Esophagus squamous epithelium (tissue), 4 donors: Measurements from ENCODE around the gene NSG2.

Experiments used
- CTCF ChIP-seq, 6 experiments: fragments of 450-650 bp in 4 of 6; fragments of 200-600 bp in 2 of 6; sonication (generic) in 2 of 6; IDR thresholded peaks; one replicate each; pipeline ENCODE4 v1.5.1; 2016 to 2019; ENCODE audit warnings: antibody characterized with exemption in 6 of 6, mild to moderate bottlenecking in 4 of 6, moderate library complexity in 4 of 6
- POLR2A ChIP-seq, 4 donors: fragments of 450-650 bp; IDR thresholded peaks; one replicate each; pipeline ENCODE4 v1.6.1; 2017; ENCODE audit warnings: antibody characterized with exemption in 4 of 4, mild to moderate bottlenecking in 4 of 4, moderate library complexity in 3 of 4

GRCh38 chr5:174000076-174000475, 45.4 kb upstream of the NSG2 start:
- TF ChIP-seq CTCF (IDR thresholded peaks at IDR 0.05) (no peak), POLR2A (IDR thresholded peaks at IDR 0.05) (no peak)
